ENCODE results near the gene ZSCAN29.
"Not testable (repeated sequence)": the region's sequence is repeated elsewhere in the genome, so short reads cannot be mapped to it uniquely, and the experiment has no call there.

Gene ZSCAN29

GRCh38 chr15:43370975-43371974, at the start of gene ZSCAN29, which contains the start of gene TUBGCP4:
TSS of gene ZSCAN29 (minus strand) at chr15:43371043. CDS start at chr15:43369913, 1,130 bp downstream.
TSS of gene TUBGCP4 (plus strand) at chr15:43371101. CDS start at chr15:43371355, 254 bp downstream.
- peak; percentile 49 for DNase-seq (ENCODE audit: low read depth, low spot score)

GRCh38 chr15:43420435-43420834, 49.6 kb upstream of the ZSCAN29 start:
- no peak for DNase-seq (ENCODE audit: low read depth, low spot score)

GRCh38 chr15:43414196-43414595, 43.4 kb upstream of the ZSCAN29 start:
- no peak for DNase-seq (ENCODE audit: low read depth, low spot score)

GRCh38 chr15:43412096-43412495, 41.3 kb upstream of the ZSCAN29 start:
- no peak for DNase-seq (ENCODE audit: low read depth, low spot score)

GRCh38 chr15:43410572-43411214, 39.9 kb upstream of the ZSCAN29 start:
- DNase-seq (ENCODE audit: low read depth, low spot score), result no peak

GRCh38 chr15:43408789-43409188, 37.9 kb upstream of the ZSCAN29 start:
- DNase-seq (ENCODE audit: low read depth, low spot score), result no peak

GRCh38 chr15:43406808-43407207, 36.0 kb upstream of the ZSCAN29 start:
- DNase-seq (ENCODE audit: low read depth, low spot score), result no peak

- no peak for DNase-seq (ENCODE audit: low read depth, low spot score)
Measured at GRCh38 chr15:43406189-43406588, 35.3 kb upstream of the ZSCAN29 start.

GRCh38 chr15:43404130-43404529, 33.3 kb upstream of the ZSCAN29 start:
- DNase-seq (ENCODE audit: low read depth, low spot score), result no peak

- DNase-seq (ENCODE audit: low read depth, low spot score), result no peak
Measured at GRCh38 chr15:43403616-43404015, 32.8 kb upstream of the ZSCAN29 start.

GRCh38 chr15:43402255-43402654, 31.4 kb upstream of the ZSCAN29 start:
- DNase-seq (ENCODE audit: low read depth, low spot score), result no peak

- not testable (repeated sequence) for DNase-seq (ENCODE audit: low read depth, low spot score)
Measured at GRCh38 chr15:43393592-43393991, 22.7 kb upstream of the ZSCAN29 start.

- DNase-seq (ENCODE audit: low read depth, low spot score), result no peak
Measured at GRCh38 chr15:43390723-43391122, 19.9 kb upstream of the ZSCAN29 start.

- DNase-seq (ENCODE audit: low read depth, low spot score), result no peak
Measured at GRCh38 chr15:43383070-43383469, 12.2 kb upstream of the ZSCAN29 start.

- DNase-seq (ENCODE audit: low read depth, low spot score), result no peak
Measured at GRCh38 chr15:43382310-43382709, 11.5 kb upstream of the ZSCAN29 start.

- no peak for DNase-seq (ENCODE audit: low read depth, low spot score)
Measured at GRCh38 chr15:43378601-43379000, 7.8 kb upstream of the ZSCAN29 start.

GRCh38 chr15:43376017-43376705, 5.3 kb upstream of the ZSCAN29 start:
- DNase-seq (ENCODE audit: low read depth, low spot score), result no peak

GRCh38 chr15:43370310-43370974, 401 bp downstream of the ZSCAN29 start:
- DNase-seq (ENCODE audit: low read depth, low spot score), result no peak

- no peak for DNase-seq (ENCODE audit: low read depth, low spot score)
Measured at GRCh38 chr15:43361313-43361903, 9.4 kb downstream of the ZSCAN29 start.

GRCh38 chr15:43360821-43361220, 10.0 kb downstream of the ZSCAN29 start:
- no peak for DNase-seq (ENCODE audit: low read depth, low spot score)
